H1 (cell line): ENCODE data around the gene WDFY4. TPM values are rescaled to one million over a fixed set of nuclear protein-coding genes. Genes with fewer than 3 reads are reported as not detected.

Source experiments
- CTCF ChIA-PET: fragments of 300-600 bp; sonication (Branson Sonifier 250); formaldehyde crosslinking; loops from one replicate; lab custom pipeline; 2021; ENCODE audit not compliant: partially characterized antibody; lab: Charles Lee
- POLR2A ChIA-PET: fragments of 300-600 bp; sonication (Branson Sonifier 250); formaldehyde crosslinking; loops from one replicate; lab custom pipeline; 2021; ENCODE audit warnings: inconsistent platforms; ENCODE audit not compliant: partially characterized antibody; lab: Charles Lee
- DNase-seq, 2 experiments: peaks; one replicate each; pipeline versions ENCODE4 v3.0.0 to v3.0.0-alpha.2; 2010 to 2022; ENCODE audit warnings: low spot score in 2 of 2, low read depth in 1 of 2, mixed read lengths in 1 of 2
- FAIRE-seq: peaks from 2 replicates; lab custom pipeline; 2011; peaks lifted over from hg19 to GRCh38; lab: Jason Lieb, UNC
- H2AFZ ChIP-seq: 2 replicates; pipeline ENCODE4 v1.8.1; 2012; ENCODE audit warnings: low read length, inconsistent platforms
- H2AK5ac ChIP-seq: 2 replicates; pipeline ENCODE4 v1.6.1; 2013; ENCODE audit warnings: low read depth, low read length
- H2BK120ac ChIP-seq: replicated peaks from 2 replicates; pipeline ENCODE3; 2013; ENCODE audit warnings: low read depth, low read length, inconsistent platforms
- H2BK12ac ChIP-seq: 2 replicates; pipeline ENCODE4 v1.6.1; 2013; ENCODE audit warnings: low read depth, low read length
- H2BK15ac ChIP-seq: 2 replicates; pipeline ENCODE4 v1.6.1; 2013; ENCODE audit warnings: low read length
- H2BK20ac ChIP-seq: 2 replicates; pipeline ENCODE4 v1.6.1; 2013; ENCODE audit warnings: low read length
- H2BK5ac ChIP-seq: 2 replicates; pipeline ENCODE4 v1.6.1; 2013; ENCODE audit warnings: low read depth, low read length
- H3K14ac ChIP-seq: 2 replicates; pipeline ENCODE4 v1.6.1; 2013; ENCODE audit warnings: inconsistent platforms; ENCODE audit not compliant: insufficient read length
- H3K18ac ChIP-seq: 2 replicates; pipeline ENCODE4 v1.6.1; 2013; ENCODE audit warnings: low read length; ENCODE audit errors: extremely low read depth
- H3K23ac ChIP-seq: 2 replicates; pipeline ENCODE4 v1.6.1; 2013; ENCODE audit warnings: inconsistent platforms; ENCODE audit not compliant: insufficient read length
- H3K23me2 ChIP-seq: 2 replicates; pipeline ENCODE4 v1.6.1; 2013; ENCODE audit warnings: low read depth, low read length
- H3K27ac ChIP-seq: 2 replicates; pipeline ENCODE4 v1.6.1; 2011; ENCODE audit warnings: low read depth, low read length, inconsistent platforms
- H3K27me3 ChIP-seq, 4 experiments: replicated peaks in 1 of 4; 1 replicate in 1 of 4; 2 replicates in 3 of 4; pipeline versions ENCODE4 v1.6.1 to v1.8.1; 2011 to 2013; ENCODE audit warnings: low read length in 3 of 4, mild to moderate bottlenecking in 3 of 4, inconsistent platforms in 2 of 4, mixed read lengths in 2 of 4, moderate library complexity in 1 of 4; ENCODE audit not compliant: control insufficient read depth in 3 of 4, insufficient read depth in 3 of 4; ENCODE audit errors: extremely low read depth in 1 of 4
- H3K36me3 ChIP-seq, 4 experiments: 2 replicates each; pipeline versions ENCODE4 v1.6.1 to v1.8.1; 2011 to 2013; ENCODE audit warnings: mild to moderate bottlenecking in 4 of 4, low read length in 3 of 4, moderate library complexity in 2 of 4, control low read depth in 1 of 4, inconsistent platforms in 1 of 4; ENCODE audit not compliant: insufficient read depth in 4 of 4, control insufficient read depth in 2 of 4
- H3K4ac ChIP-seq: replicated peaks from 2 replicates; pipeline ENCODE3; 2013; ENCODE audit warnings: low read length, low read depth, mixed read lengths, inconsistent platforms; ENCODE audit not compliant: insufficient read length
- H3K4me1 ChIP-seq, 4 experiments: replicated peaks in 1 of 4; 1 replicate in 1 of 4; 2 replicates in 3 of 4; pipeline versions ENCODE4 v1.6.1 to v1.8.1; 2011 to 2013; ENCODE audit warnings: low read length in 3 of 4, inconsistent platforms in 2 of 4, mixed read lengths in 1 of 4; ENCODE audit not compliant: insufficient read depth in 4 of 4, control insufficient read depth in 3 of 4
- H3K4me2 ChIP-seq, 2 experiments: 2 replicates each; pipeline versions ENCODE4 v1.6.1 to v1.8.1; 2011 to 2013; ENCODE audit warnings: low read depth in 2 of 2, low read length in 2 of 2, control low read depth in 1 of 2, inconsistent platforms in 1 of 2, mild to moderate bottlenecking in 1 of 2; ENCODE audit not compliant: insufficient read depth in 1 of 2
- H3K4me3 ChIP-seq, 4 experiments: fragments of 200-600, 300-600 bp in 1 of 4; sonication (generic), shearing (Covaris generic), sonication (Bioruptor Twin) in 1 of 4; 2 replicates each; pipeline versions ENCODE4 v1.5.1 to v1.8.1; 2011 to 2016; ENCODE audit warnings: low read length in 4 of 4, low read depth in 3 of 4, control low read depth in 2 of 4, inconsistent platforms in 2 of 4, mild to moderate bottlenecking in 2 of 4, mixed read lengths in 1 of 4, moderate library complexity in 1 of 4; ENCODE audit not compliant: insufficient read depth in 2 of 4; ENCODE audit errors: extremely low read depth in 1 of 4
- H3K56ac ChIP-seq: replicated peaks from 2 replicates; pipeline ENCODE3; 2013; ENCODE audit warnings: low read depth, mild to moderate bottlenecking, mixed read lengths, low read length, inconsistent platforms; ENCODE audit not compliant: insufficient read length
- H3K79me1 ChIP-seq: 2 replicates; pipeline ENCODE4 v1.6.1; 2013; ENCODE audit warnings: low read depth, low read length, control low read depth
- H3K79me2 ChIP-seq, 2 experiments: 2 replicates each; pipeline versions ENCODE4 v1.6.1 to v1.8.1; 2012 to 2013; ENCODE audit warnings: low read length in 2 of 2, mild to moderate bottlenecking in 2 of 2, inconsistent platforms in 1 of 2; ENCODE audit not compliant: insufficient read depth in 2 of 2, control insufficient read depth in 1 of 2
- H3K9ac ChIP-seq, 4 experiments: replicated peaks in 1 of 4; 1 replicate in 1 of 4; 2 replicates in 3 of 4; pipeline versions ENCODE4 v1.6.1 to v1.8.1; 2011 to 2013; ENCODE audit warnings: low read depth in 3 of 4, low read length in 3 of 4, control low read depth in 2 of 4, mild to moderate bottlenecking in 2 of 4, moderate library complexity in 2 of 4, inconsistent platforms in 1 of 4; ENCODE audit errors: extremely low read depth in 1 of 4
- H3K9me3 ChIP-seq, 2 experiments: 2 replicates each; pipeline versions ENCODE4 v1.6.1 to v1.8.1; 2012 to 2013; ENCODE audit warnings: mild to moderate bottlenecking in 2 of 2, moderate library complexity in 2 of 2, control low read depth in 1 of 2, inconsistent platforms in 1 of 2, low read depth in 1 of 2, low read length in 1 of 2, mixed read lengths in 1 of 2; ENCODE audit not compliant: insufficient read depth in 2 of 2
- H4K20me1 ChIP-seq, 2 experiments: replicated peaks in 1 of 2; 2 replicates each; pipeline versions ENCODE3 to v1.8.1; 2011 to 2013; ENCODE audit warnings: inconsistent platforms in 2 of 2, low read length in 2 of 2, mild to moderate bottlenecking in 1 of 2; ENCODE audit not compliant: insufficient read depth in 2 of 2, control insufficient read depth in 1 of 2
- H4K5ac ChIP-seq: 2 replicates; pipeline ENCODE4 v1.6.1; 2013; ENCODE audit warnings: low read length, low read depth, mixed read lengths, inconsistent platforms; ENCODE audit not compliant: insufficient read length
- H4K8ac ChIP-seq: 2 replicates; pipeline ENCODE4 v1.8.0; 2013; ENCODE audit warnings: mild to moderate bottlenecking, moderate library complexity, low read length, inconsistent platforms; ENCODE audit not compliant: insufficient read depth; ENCODE audit errors: extremely low read depth
- H4K91ac ChIP-seq: replicated peaks from 2 replicates; pipeline ENCODE3; 2013; ENCODE audit warnings: low read length, mixed read lengths, inconsistent platforms; ENCODE audit not compliant: insufficient read length
- CEBPB ChIP-seq: IDR thresholded peaks from 2 replicates; pipeline ENCODE4 v1.6.1; 2012; ENCODE audit warnings: low read depth, low read length
- KDM4A ChIP-seq: IDR thresholded peaks from one replicate; pipeline ENCODE4 v1.7.1; 2012; ENCODE audit warnings: low read depth, mild to moderate bottlenecking, moderate library complexity, low read length, inconsistent platforms; ENCODE audit not compliant: severe bottlenecking
- TCF12 ChIP-seq: IDR thresholded peaks from 2 replicates; pipeline ENCODE4 v1.6.1; 2011; ENCODE audit warnings: low read depth, mild to moderate bottlenecking, low read length
- WGBS, 2 experiments: shearing (Covaris generic) in 1 of 2; methylation state at CpG; one replicate each; pipeline versions ENCODE4 v1.1.6 to v1.1.7; 2013 to 2015; ENCODE audit warnings: low lambda C conversion rate in 2 of 2, mixed read lengths in 2 of 2, inconsistent platforms in 1 of 2, low coverage in 1 of 2, missing lambda C conversion rate in 1 of 2; ENCODE audit not compliant: insufficient replicate concordance in 2 of 2, insufficient coverage in 1 of 2, insufficient read length in 1 of 2; ENCODE audit errors: extremely low coverage in 1 of 2, missing lambda C conversion rate in 1 of 2; 5-methylcytosine and 5-hydroxymethylcytosine counted together
- polyA plus RNA-seq, 7 experiments: library from polyadenylated mRNA; depleted of rRNA in 3 of 7; stranded (reverse) in 5 of 7; unstranded in 2 of 7; fragments of >200 nt in 5 of 7; fragments of 200-250 nt in 2 of 7; gene quantifications; 1 replicate in 5 of 7; 2 replicates in 1 of 7; 4 replicates in 1 of 7; pipeline versions ENCODE4 v1.2.1 to v1.2.3, GENCODE V29; 2011 to 2013; ENCODE audit warnings: missing spikeins in 2 of 7, mixed read lengths in 2 of 7
- total RNA-seq: library from RNA; stranded (reverse); fragmentation: NEBNext Ultra II Directional; extraction: Animal tissue kit (Norgen Biotek cat#: 25700); gene quantifications from 2 replicates; pipeline ENCODE4 v1.2.1, GENCODE V29; 2021

The WDFY4 gene
- total and polyA plus RNA-seq, 2 of the 8 experiments (the other 6 are each of a cell fraction or from before 2014, with no cell fraction given) = not detected

DNA sequence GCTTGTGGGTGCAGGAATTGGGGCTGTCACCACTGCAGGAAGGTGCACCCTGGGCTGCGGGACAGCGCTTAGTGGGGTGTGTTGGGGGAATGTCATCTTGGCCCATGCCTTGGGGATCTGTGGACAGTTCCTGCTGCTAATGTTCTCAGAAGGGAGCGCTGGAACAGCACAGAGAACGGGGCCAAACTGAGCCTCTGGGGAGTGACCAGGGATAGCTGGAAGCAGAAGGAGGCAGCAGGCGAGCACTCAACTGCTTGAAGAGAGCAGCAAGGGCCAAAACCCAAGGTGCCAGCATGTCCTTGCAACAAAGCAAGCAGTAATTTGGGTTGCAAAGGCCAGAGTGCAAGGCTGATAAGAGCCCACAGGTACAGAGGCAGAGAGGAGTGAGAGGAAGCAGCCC is 31.3 kb upstream of the WDFY4 start:
- Histone ChIP-seq H3K9me3 (no peaks in the 10 kb centered on the region), H4K91ac (no peak overlapping the region), H2BK12ac (no peak overlapping the region), H3K23me2 (no peaks in the 10 kb centered on the region; the same call in 1 of the 2 replicates), H3K36me3 (no peaks in the 10 kb centered on the region), H4K5ac (no peak overlapping the region), H2AK5ac (no peak overlapping the region), H2AFZ (no peak overlapping the region), H2BK20ac (no peak overlapping the region), H2BK5ac (no peak overlapping the region), H4K8ac (no peak overlapping the region), H3K9ac (no peak overlapping the region), H3K18ac (no peak overlapping the region), H3K14ac (no peak overlapping the region), H3K27me3 (peaks cover 0 to 20% (median 9%) of the 10 kb centered on the region in 4 experiments; a peak in 5 of 7 replicates), H3K4me3 (no peak overlapping the region), H3K27ac (no peak overlapping the region), H3K79me1 (no peaks in the 10 kb centered on the region), H2BK120ac (no peak overlapping the region), H3K23ac (no peak overlapping the region), H3K4me1 (peaks cover 0 to 12% (median 5%) of the 10 kb centered on the region in 4 experiments; a peak in 5 of 7 replicates), H3K4me2 (no peak overlapping the region), H3K79me2 (no peaks in the 10 kb centered on the region), H3K4ac (no peak overlapping the region), H3K56ac (no peak overlapping the region), H4K20me1 (no peaks in the 10 kb centered on the region), H2BK15ac (no peak overlapping the region)
- DNase-seq (no peak), FAIRE-seq (no peak)
- WGBS, 2 experiments = 90% methylated on average over 5 of the region's 5 CpGs; no CpG with 5 or more reads in 1 of the 2 experiments
- ChIA-PET POLR2A (no interaction called here), CTCF (interaction anchor here (0.9 to 6.7 kb wide), 2 partner anchors 99 to 290 kb away, joined by 3 to 105 read pairs; no protein-coding TSS in a partner anchor)
- no peak for TF ChIP-seq KDM4A
- no peak for TF ChIP-seq TCF12
- no peak for TF ChIP-seq CEBPB
